Stimulated activated naive CD4-positive, alpha-beta T cell (primary cell): ENCODE measurements around the gene PLEKHJ1.

ENCODE experiments used
- DNase-seq, 6 experiments: peaks; one replicate each; lab custom pipeline; 2025; lab: John Stamatoyannopoulos, UW

Gene PLEKHJ1

DNA sequence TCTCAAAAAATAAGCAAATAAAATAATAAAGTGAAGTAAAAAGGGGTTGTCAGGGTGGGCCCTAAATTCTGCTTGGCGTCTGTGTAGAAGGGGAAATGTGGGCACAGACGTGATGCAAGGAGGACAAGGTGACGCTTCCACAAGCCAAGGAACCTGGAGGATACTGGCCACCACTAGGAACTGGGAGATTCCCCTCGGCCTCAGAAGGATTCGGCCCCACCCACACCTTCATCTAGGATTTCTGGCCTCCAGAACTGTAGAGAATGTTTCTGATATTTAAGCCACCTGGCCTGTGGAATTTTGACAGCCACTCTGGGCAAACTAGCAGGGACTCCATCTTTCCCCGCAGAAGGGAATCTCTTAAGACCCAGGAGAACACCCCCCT is 1.1 kb downstream of the PLEKHJ1 start:
- no peak for DNase-seq

DNA sequence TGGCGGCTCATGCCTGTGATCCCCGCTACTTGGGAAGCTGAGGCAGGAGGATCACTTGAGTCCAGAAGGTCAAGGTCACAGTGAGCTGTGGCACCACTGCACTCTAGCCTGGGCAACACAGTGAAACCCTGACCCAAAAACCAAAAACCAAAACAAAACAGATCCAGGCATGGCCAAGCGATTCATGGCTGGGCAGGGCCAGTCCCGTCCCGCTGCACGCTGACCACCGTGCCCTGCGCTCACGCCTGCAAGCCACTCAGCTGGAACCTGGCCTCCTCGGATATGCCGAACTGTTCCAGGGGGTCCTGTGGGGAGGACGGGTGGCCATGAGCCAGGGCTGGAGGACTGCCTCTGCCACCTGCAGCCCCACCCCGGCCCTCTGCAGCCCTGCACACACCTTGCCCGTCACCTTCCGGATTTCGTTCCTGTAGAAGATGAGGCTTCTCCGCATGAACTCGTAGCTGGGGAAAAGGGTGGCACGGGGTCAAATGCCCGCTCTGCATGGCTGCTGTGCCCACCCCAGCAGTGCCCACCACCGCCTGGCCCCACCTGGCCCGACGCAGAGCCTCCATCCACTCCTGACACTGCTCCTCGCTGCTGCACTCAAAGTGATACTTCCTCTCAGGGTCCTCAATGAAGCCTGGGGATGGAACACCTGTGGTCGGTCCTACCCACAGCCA is 2.4 kb downstream of the PLEKHJ1 start:
- DNase-seq = no peak

DNA sequence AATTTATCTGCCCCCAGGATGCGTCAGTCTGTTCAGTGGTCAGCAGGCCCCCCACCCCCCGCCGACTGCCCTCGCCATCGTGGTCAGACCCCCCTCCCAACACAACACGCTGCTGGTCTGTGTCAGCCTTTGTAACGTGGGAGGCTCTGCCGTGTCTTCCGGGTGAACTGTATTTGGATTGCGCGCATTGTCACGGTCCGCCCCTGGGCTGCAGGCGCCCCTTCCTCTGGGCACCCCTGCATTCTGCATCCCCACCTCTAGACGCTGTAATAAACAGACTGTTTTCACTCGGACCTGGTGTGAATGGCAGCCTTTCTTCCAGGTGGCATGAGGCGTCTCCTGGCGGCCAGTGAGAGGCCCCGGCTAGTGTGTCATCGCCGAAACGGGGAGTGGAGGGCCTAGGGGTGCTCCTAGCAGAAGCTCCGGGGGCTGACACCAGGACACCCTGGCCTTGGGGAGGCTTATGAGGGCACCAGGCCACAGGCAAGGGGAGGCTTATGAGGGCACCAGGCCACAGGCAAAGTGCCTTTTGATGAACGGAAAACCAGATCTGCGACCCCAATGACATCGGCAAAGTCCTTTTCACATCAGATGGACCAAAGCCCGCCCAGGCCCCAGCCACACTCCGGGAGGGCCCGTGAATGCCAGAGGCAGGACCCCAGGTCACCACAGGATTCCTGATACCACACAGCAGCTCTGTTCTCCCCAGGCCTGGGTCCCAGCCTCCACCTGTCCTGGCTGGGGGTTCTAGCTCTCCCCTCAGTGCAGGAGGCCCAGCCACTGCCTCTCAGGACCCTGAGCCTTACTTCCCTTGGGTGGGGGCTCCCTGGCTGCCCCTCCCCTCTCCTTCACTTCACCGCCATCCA is 3.6 kb downstream of the PLEKHJ1 start:
- DNase-seq = no peak

DNA sequence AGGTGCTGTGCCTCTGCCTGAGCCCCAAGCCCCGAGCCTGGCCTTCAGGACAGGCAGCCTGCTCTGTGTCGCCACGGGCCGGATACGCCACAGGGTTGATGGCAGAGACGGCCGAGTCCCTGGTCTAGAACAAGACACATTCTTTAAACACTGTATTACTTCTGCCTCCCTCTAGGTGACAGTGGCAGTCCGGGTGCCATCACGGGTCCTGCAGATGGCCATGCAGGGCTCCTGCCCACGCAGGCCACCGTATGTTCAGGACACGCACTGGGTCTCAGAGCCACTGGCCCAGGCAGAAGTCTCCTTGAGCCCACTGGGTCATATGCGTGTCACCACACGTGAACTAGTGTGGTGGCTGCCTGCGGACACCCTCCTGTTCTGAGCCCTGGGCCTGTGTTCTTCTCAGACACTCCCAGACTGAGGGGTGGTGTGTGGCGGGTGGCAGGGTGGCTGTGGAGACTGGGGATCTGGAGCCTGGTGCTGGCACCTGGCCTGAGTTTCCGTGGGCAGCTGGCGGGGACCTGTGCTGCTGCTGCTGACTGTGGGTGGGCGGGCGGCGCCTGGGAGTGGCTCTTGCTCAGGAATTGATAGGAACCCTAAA is 4.4 kb downstream of the PLEKHJ1 start:
- no peak for DNase-seq

DNA sequence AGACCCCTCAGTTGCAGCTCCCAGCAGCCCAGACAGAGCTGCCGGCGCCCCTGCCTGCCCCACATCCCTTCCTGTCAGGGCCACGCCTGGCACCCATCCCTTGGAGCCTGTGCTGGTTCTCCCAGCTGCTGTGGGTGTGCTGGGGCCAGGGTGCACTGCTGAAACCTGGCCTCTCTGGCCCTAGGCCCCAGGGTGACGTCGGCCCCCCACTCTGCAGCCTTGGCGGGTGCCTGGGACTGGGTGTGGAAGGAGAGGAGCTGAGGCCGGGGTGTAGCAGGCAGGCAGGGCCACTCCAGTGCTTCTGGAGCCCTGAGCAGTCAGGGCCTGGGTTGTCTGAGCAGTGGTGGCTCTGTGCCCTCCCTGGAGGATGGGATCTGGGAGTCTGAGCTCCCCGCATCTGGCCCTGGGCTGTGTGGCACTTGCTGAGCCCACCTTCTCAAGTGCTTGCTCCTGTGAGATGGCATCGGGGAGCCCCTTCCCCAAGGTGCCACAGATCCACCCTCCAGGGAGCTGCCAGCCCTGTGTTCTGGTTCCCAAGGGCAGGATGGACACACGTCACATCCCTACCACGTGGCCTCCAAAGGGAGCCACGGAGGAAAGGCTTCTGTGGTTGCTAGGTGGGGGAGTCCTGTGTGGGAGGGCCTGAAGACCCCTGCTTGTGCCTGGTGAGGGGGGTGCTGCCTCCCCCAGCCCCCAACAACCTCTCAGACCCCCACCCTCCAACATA is 5.2 kb downstream of the PLEKHJ1 start:
- no peak for DNase-seq

DNA sequence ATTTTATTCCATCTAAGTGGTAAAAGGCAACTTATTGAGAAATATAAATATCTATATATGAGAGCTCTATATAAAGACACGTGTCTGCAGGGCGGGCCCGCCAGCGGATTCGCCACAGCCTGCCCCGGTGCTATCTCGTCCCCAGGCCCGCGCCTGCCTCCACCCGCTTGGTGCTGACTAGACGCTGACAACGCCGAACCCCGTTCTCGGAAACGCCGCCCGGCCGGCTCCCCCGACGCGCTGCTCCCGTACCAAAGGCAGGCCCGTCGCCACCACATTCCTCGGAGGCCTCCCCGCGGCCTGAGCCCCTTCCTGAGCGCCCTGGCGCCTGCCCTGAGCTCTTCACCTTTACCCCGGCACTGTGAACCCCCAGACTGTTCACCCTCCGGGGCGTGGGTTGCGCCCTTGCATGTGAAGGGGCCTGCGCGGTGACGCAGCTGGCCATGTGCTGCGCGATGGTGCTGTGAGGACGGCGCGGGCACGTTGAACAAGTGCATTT is 6.0 kb downstream of the PLEKHJ1 start:
- no peak for DNase-seq

DNA sequence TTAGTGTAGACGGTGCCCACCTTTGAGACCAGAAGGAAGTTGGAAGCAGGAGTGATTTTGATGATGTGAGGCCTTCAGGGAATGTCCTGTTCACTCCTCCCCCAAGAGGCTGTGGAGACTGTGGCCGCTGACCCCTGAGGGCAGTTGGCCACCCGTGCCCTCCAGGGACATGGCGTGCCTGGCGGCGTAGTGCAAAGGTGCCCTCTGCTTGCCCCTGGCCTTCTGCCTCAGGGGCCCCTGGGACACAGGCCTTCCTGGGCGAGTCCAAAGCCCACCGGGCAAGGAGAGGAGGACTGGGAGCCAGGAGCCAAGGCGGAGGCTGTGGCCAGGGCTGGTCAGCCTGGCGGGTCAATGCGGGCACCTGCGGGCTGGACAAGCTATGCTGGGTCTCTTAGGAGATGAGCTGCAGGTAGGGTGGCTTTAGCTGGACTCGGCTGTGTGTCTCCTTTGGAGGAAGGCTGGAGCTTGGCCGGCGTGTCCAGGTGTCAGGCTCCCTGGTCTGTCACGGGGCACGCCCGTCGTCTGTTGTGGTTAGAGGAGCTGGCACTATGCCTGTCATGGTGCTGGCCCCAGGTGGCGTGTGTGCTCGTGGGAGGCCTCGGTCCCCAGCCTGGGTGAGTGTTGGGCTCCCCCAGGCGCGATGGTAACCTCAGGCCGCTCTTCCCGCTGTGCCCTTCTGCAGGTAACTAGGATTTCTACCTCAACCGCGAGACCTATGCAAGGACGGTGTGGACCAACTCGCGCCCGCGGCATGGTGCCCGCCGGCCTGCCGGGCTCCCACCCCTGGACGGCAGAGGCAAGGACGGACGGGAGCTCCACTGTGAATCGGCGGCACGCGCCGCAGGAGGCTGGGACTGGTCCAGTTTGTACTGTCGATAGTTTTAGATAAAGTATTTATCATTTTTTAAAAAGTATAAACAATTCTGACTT is 6.8 kb downstream of the PLEKHJ1 start:
- no peak for DNase-seq

DNA sequence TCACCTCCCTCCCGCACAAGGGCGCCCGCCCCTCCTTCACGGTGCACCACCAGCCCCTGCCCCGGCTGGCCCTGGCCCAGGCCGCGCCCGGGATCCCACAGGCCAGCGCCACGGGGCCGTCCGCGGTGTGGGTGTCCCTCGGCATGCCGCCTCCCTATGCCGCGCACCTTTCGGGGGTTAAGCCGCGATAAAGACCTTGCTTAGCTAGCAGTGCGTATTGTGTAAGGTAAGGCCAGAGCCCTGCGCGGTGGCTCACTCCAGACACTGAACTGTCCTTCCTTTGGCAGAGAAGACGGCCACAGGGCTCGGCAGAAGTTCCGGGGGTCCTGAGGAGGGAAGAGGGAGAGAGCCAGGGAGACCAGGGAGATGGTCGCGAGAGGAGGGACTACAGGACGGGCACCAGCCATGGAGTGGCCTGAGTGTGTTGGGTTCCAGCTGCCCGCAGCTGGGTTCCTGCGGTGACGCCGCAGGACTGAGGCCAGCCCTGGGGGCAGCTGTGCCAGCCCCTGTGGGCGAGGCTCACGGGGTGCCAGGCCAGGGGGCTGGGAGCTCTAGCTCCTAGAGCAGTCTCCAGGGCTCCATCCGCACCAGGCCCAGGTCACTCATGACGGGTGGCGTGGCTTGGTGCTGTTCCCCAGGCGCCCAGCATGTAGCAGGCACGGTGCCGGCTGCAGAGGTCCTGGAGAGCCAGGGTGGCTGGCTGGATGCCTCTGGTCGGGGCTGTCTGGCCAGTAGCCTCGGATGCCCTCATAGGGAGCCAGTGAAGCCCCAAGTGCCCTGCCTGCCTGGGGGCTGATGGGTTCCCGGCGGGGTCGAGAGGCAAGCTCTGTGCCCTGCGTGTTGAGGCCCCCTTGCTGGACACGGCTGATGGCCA is 7.7 kb downstream of the PLEKHJ1 start:
- no peak for DNase-seq

DNA sequence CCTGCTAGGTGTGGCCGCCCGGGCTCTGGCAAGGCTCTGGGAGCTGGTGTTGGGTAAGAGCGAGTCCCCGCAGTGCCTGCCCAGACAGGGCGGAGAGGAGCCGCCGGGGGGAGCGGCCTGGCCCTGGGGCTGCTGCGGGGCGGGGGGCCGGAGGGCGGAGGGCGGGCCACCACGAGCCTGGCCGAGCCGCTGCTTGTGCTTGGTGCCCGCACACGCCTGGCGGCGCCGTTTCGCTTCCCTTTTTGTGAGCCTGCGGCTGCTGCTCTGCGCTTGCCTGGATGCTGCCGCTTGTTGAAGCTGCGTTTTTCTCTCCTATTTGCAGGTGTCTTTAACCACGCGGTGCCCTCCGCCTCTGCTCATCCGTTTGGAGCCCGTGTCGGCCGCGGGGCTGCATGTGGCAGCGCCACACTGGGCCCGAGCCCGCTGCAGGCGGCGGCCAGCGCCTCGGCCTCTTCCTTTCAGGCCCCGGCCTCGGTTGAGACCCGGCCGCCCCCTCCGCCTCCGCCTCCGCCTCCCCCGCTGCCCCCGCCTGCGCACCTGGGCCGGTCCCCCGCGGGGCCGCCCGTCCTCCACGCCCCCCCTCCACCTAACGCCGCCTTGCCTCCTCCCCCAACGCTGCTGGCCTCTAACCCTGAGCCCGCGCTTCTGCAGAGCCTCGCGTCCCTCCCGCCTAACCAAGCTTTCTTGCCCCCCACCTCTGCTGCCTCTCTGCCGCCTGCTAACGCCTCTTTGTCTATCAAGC is 8.5 kb downstream of the PLEKHJ1 start:
- DNase-seq = no peak

DNA sequence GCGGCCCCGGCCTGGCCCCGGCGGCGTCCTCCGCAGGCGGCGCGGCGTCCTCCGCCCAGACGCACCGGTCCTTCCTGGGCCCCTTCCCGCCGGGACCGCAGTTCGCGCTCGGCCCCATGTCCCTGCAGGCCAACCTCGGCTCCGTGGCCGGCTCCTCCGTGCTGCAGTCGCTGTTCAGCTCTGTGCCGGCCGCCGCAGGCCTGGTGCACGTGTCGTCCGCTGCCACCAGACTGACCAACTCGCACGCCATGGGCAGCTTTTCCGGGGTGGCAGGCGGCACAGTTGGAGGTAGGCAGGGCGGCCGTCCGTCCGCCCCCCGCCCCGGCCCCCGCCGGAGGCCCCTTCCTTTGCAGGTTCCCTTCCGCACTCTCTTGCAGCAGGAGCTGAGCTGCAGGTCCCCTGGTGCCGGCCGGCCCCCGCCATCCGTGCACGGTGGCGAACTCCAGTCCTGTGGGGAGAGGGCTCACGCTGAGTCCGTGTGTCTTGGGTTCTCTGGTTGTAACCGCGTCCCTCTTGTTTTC is 9.2 kb downstream of the PLEKHJ1 start:
- no peak for DNase-seq

DNA sequence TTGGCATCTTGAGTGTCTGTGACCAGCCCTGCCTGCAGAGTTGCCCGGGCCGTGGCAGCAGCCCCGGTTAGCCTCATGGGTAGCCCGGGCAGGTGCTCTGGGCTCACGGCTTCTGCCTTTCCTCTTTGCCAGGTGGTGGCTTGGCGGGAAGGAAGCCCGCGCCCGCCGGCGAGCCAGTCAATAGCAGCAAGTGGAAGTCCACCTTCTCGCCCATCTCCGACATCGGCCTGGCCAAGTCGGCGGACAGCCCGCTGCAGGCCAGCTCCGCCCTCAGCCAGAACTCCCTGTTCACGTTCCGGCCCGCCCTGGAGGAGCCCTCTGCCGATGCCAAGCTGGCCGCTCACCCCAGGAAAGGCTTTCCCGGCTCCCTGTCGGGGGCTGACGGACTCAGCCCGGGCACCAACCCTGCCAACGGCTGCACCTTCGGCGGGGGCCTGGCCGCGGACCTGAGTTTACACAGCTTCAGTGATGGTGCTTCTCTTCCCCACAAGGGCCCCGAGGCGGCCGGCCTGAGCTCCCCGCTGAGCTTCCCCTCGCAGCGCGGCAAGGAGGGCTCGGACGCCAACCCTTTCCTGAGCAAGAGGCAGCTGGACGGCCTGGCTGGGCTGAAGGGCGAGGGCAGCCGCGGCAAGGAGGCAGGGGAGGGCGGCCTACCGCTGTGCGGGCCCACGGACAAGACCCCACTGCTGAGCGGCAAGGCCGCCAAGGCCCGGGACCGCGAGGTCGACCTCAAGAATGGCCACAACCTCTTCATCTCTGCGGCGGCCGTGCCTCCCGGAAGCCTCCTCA is 9.9 kb downstream of the PLEKHJ1 start:
- no peak for DNase-seq

DNA sequence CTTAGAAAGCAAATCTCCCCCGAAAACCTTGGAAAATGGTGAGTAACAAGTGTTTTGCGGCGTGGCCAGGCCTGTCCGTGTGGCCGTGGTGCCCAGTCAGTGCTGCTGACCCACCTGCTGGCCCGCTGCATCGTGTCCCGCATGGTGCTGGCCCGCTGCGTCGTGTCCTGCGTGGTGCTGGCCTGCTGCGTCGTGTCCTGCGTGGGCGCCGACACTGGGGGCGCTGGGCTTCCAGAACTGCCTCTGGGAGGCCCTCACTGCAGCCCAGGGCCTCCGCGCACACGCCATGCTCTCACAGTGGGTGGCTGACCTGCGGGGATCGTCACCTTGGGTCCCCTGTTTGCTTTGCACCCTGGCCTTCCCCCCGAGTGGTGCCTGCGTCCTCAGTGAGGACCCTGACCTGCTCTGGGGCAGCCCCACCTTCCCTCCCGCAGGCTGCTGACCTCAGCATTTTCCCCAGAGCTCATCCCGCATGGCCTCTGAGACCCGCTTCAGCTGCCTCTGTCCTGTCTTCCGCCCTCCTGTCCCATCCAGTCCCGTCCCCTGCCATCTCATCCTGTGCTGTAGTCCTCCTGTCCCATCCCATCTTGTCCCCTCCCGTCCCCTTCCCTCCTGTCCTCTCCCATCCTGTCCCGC is 10.6 kb downstream of the PLEKHJ1 start:
- DNase-seq = no peak

DNA sequence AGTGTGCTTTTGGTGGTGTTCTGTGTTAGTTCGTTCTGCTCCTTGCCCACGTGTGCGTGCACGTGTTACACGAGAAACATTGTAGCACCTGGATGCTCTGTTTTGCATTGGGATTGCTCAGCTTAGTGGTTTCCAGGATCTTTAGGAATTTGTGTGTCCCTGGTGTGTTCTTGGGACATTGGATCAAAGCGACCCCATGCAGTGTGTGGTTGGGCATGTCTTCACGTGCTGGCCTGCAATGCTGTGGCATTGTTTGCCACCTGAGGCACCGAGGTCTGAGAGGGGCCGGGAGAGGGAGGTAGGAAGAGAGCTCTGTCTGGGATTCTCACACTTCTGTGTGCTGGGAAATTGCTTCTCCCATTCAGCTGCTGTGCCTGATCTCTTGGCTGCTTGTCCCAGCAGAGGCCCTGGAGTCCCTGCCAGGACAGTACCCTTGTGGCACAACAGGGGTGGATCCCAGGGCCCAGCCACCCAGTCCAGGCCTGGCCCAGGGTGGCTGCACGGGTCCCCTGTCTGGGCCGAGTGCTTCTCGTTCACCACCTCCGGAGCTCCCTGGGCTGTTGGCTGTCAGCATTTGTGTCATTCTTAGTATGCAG is 11.3 kb downstream of the PLEKHJ1 start:
- DNase-seq = no peak

DNA sequence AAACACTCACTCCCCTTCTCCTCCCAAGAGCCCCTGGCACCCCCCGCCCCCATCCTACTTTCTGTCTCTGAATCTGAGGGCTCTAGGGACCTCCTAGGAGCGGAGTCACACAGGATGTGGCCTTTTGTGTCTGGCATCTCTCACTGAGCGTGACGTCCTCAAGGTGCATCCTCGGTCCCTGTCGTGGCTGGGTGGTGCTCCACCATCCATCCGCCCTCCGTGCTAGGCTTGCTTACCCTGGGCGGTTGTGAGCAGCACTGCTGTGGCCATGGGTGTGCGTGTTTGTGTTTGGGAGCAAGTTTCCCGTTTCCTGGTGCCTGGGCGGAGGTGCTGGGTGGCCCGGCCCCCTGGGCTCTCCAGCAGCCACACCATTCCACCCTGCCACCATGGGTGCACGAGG is 12.2 kb downstream of the PLEKHJ1 start:
- no peak for DNase-seq

DNA sequence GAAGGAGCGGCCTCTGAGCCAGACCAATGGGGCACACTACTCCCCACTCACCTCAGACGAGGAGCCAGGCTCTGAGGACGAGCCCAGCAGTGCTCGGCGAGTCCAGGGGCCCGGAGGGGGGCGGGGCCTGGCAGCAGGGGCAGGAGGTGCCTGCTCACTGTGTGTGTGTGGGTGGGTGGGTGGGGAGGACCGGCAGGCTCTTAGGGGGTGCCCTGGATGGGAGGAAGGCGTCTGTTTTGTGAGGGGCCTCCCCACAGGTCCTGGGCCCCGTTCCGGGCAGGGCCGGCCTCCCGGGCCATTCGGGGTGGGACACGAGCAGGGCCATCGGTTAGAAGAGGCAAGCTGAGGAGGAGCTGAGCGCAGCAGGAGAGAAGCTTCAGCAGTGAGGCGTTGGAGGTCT is 12.7 kb downstream of the PLEKHJ1 start:
- no peak for DNase-seq

DNA sequence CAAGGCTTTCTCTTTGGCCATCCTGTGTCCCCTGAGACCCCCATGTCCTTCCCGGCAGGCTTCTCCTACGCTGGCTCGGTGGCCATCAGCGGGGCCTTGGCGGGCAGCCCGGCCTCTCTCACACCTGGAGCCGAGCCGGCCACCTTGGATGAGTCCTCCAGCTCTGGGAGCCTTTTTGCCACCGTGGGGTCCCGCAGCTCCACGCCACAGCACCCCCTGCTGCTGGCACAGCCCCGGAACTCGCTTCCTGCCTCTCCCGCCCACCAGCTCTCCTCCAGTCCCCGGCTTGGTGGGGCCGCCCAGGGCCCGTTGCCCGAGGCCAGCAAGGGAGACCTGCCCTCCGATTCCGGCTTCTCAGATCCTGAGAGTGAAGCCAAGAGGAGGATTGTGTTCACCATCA is 14.2 kb downstream of the PLEKHJ1 start:
- no peak for DNase-seq

DNA sequence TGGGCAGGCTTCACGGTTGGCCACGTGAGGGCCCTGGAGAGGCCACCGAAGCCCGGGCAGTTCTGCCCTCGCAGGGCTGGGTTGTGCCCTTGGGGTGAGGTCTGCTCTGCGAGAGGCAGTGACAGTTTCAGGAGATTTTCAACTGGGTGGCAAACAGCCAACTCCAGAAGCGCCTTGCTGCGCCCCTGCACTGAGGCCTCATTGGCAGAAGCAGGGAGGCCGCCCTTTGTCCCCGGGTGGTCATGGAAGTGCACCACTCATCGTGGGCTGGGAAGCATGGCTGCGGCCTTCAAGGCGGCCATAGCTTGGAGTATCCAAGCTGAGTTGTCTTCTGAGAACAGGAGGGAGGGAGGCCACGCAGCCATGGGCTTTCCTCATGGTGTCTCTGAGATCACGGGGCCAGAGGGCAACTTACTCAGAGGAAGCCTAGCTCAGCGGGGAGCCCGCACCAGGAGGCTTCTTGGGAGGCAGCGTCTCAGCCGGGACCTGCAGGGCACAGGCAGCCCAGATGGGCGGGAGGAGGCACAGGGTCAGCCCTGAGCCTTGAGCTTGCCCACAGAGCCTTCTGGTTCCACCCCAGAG is 14.8 kb downstream of the PLEKHJ1 start:
- DNase-seq = no peak
